IMR-90 (cell line): ENCODE results near the gene KDSR. TPM values are rescaled to one million over a fixed set of nuclear protein-coding genes. Genes with fewer than 3 reads are reported as not detected.

Source experiments
- ATAC-seq: fragments of 200-7000 bp; cut with Tn5 transposase; 2 replicates; pipeline ENCODE4 v1.9.1; 2020; ENCODE audit warnings: low read depth, mild to moderate bottlenecking, moderate library complexity
- BruUV-seq: library from RNA; stranded (reverse); fragments of 400-500 nt; replicated peaks from 2 replicates; lab custom pipeline; 2021; lab: Mats Ljungman, UMichigan
- CTCF ChIA-PET: fragments of 300-600 bp; formaldehyde crosslinking; extraction: SDS; loops from one replicate; lab custom pipeline; 2021; ENCODE audit warnings: antibody characterized with exemption; lab: Yijun Ruan, JAX
- POLR2A ChIA-PET: fragments of 300-600 bp; sonication (Branson Sonifier 250); formaldehyde crosslinking; loops from one replicate; lab custom pipeline; 2022; ENCODE audit warnings: antibody characterized with exemption; ENCODE audit not compliant: unreplicated experiment; lab: Charles Lee
- DNase-seq: peaks from one replicate; pipeline ENCODE4 v3.0.0; 2013
- H2AFZ ChIP-seq: replicated peaks from 2 replicates; pipeline ENCODE3; 2013; ENCODE audit warnings: low read length, mild to moderate bottlenecking; ENCODE audit not compliant: poor library complexity
- H2AK5ac ChIP-seq: 2 replicates; pipeline ENCODE4 v1.6.1; 2013; ENCODE audit warnings: low read depth, low read length, inconsistent platforms
- H2AK9ac ChIP-seq: replicated peaks from 2 replicates; pipeline ENCODE3; 2013; ENCODE audit warnings: mild to moderate bottlenecking, low read depth, low read length, moderate library complexity; ENCODE audit not compliant: poor library complexity
- H2BK120ac ChIP-seq: 2 replicates; pipeline ENCODE4 v1.6.1; 2013; ENCODE audit warnings: low read depth, low read length, inconsistent platforms
- H2BK15ac ChIP-seq: 3 replicates; pipeline ENCODE4 v1.6.1; 2013; ENCODE audit warnings: low read depth, low read length, inconsistent platforms
- H2BK20ac ChIP-seq: 2 replicates; pipeline ENCODE4 v1.6.1; 2013; ENCODE audit warnings: low read depth, mild to moderate bottlenecking, inconsistent platforms, low read length, moderate library complexity
- H2BK5ac ChIP-seq: 2 replicates; pipeline ENCODE4 v1.6.1; 2013; ENCODE audit warnings: mild to moderate bottlenecking, low read depth, low read length, inconsistent platforms; ENCODE audit not compliant: poor library complexity, severe bottlenecking
- H3K14ac ChIP-seq: replicated peaks from 2 replicates; pipeline ENCODE4 v1.6.1; 2013; ENCODE audit warnings: low read depth, low read length, inconsistent platforms
- H3K18ac ChIP-seq: 2 replicates; pipeline ENCODE4 v1.6.1; 2013; ENCODE audit warnings: low read depth, low read length, control low read depth
- H3K23ac ChIP-seq: 2 replicates; pipeline ENCODE4 v1.6.1; 2013; ENCODE audit warnings: low read depth, low read length, inconsistent platforms
- H3K27ac ChIP-seq: 2 replicates; pipeline ENCODE4 v1.5.1; 2013; ENCODE audit warnings: mild to moderate bottlenecking, control low read depth, low read length; ENCODE audit not compliant: insufficient read depth
- H3K27me3 ChIP-seq: 2 replicates; pipeline ENCODE4 v1.6.1; 2013; ENCODE audit warnings: low read length; ENCODE audit not compliant: control insufficient read depth, insufficient read depth
- H3K36me3 ChIP-seq: 2 replicates; pipeline ENCODE4 v1.6.1; 2013; ENCODE audit warnings: low read length, mixed read lengths; ENCODE audit not compliant: control insufficient read depth, insufficient read depth
- H3K4ac ChIP-seq: 2 replicates; pipeline ENCODE4 v1.6.1; 2013; ENCODE audit warnings: low read depth, low read length, inconsistent platforms
- H3K4me1 ChIP-seq: 2 replicates; pipeline ENCODE4 v1.6.1; 2013; ENCODE audit warnings: low read length, mixed read lengths; ENCODE audit not compliant: control insufficient read depth, insufficient read depth
- H3K4me2 ChIP-seq: 2 replicates; pipeline ENCODE4 v1.6.1; 2013; ENCODE audit warnings: low read depth, mild to moderate bottlenecking, control low read depth, low read length, moderate library complexity
- H3K4me3 ChIP-seq: 2 replicates; pipeline ENCODE4 v1.5.1; 2013; ENCODE audit warnings: low read depth, mild to moderate bottlenecking, control low read depth, low read length, moderate library complexity; ENCODE audit not compliant: insufficient read depth
- H3K56ac ChIP-seq: 2 replicates; pipeline ENCODE4 v1.6.1; 2013; ENCODE audit warnings: low read length, inconsistent platforms; ENCODE audit not compliant: insufficient read depth; ENCODE audit errors: extremely low read depth
- H3K79me1 ChIP-seq, 2 experiments: 2 replicates each; pipeline ENCODE4 v1.6.1; 2013; ENCODE audit warnings: low read length in 2 of 2, inconsistent platforms in 1 of 2, low read depth in 1 of 2
- H3K9ac ChIP-seq: 2 replicates; pipeline ENCODE4 v1.6.1; 2013; ENCODE audit warnings: low read depth, low read length, control low read depth
- H3K9me1 ChIP-seq: 2 replicates; pipeline ENCODE4 v1.6.1; 2013; ENCODE audit warnings: low read length, inconsistent platforms; ENCODE audit not compliant: insufficient read depth
- H3K9me3 ChIP-seq: 2 replicates; pipeline ENCODE4 v1.6.1; 2013; ENCODE audit warnings: low read length; ENCODE audit not compliant: control insufficient read depth, insufficient read depth
- H4K20me1 ChIP-seq: 2 replicates; pipeline ENCODE4 v1.6.1; 2013; ENCODE audit warnings: low read length, inconsistent platforms; ENCODE audit not compliant: insufficient read depth
- H4K5ac ChIP-seq: 2 replicates; pipeline ENCODE4 v1.6.1; 2013; ENCODE audit warnings: mild to moderate bottlenecking, low read depth, low read length, control low read depth
- H4K8ac ChIP-seq, 2 experiments: 2 replicates each; pipeline ENCODE4 v1.6.1; 2013; ENCODE audit warnings: low read depth in 2 of 2, low read length in 2 of 2, control low read depth in 1 of 2, inconsistent platforms in 1 of 2
- H4K91ac ChIP-seq: 2 replicates; pipeline ENCODE4 v1.6.1; 2013; ENCODE audit warnings: low read depth, low read length, inconsistent platforms; ENCODE audit not compliant: insufficient read depth
- BHLHE40 ChIP-seq: fragments of 150-350 bp; IDR thresholded peaks from 2 replicates; pipeline ENCODE4 v1.6.1; 2016; ENCODE audit warnings: mild to moderate bottlenecking, low read depth, low read length
- CEBPB ChIP-seq: IDR thresholded peaks from 2 replicates; pipeline ENCODE4 v1.6.1; 2012; ENCODE audit warnings: low read depth, low read length, improper control_type of control experiment
- CHD1 ChIP-seq: IDR thresholded peaks from 2 replicates; pipeline ENCODE4 v1.6.1; 2012; ENCODE audit warnings: low read depth, low read length, improper control_type of control experiment
- FOS ChIP-seq: fragments of 150-350 bp; IDR thresholded peaks from 2 replicates; pipeline ENCODE4 v1.6.1; 2016; ENCODE audit warnings: low read depth, low read length
- MAFK ChIP-seq: IDR thresholded peaks from 2 replicates; pipeline ENCODE4 v1.6.1; 2012; ENCODE audit warnings: low read depth, low read length, improper control_type of control experiment
- MAZ ChIP-seq: IDR thresholded peaks from 2 replicates; pipeline ENCODE4 v1.6.1; 2012; ENCODE audit warnings: low read depth, mild to moderate bottlenecking, low read length, improper control_type of control experiment, moderate library complexity, borderline replicate concordance
- MXI1 ChIP-seq: IDR thresholded peaks from 2 replicates; pipeline ENCODE4 v1.6.1; 2012; ENCODE audit warnings: low read depth, mild to moderate bottlenecking, low read length, moderate library complexity, borderline replicate concordance
- NFE2L2 ChIP-seq: fragments of 150-350 bp; IDR thresholded peaks from 2 replicates; pipeline ENCODE4 v1.6.1; 2016; ENCODE audit warnings: low read depth, mild to moderate bottlenecking, low read length
- POLR2A ChIP-seq: IDR thresholded peaks from 2 replicates; pipeline ENCODE4 v1.6.1; 2012; ENCODE audit warnings: mild to moderate bottlenecking, low read depth, low read length
- RAD21 ChIP-seq: IDR thresholded peaks from 2 replicates; pipeline ENCODE4 v1.6.1; 2012; ENCODE audit warnings: low read length, improper control_type of control experiment
- RCOR1 ChIP-seq: IDR thresholded peaks from 2 replicates; pipeline ENCODE4 v1.6.1; 2012; ENCODE audit warnings: mild to moderate bottlenecking, low read length, improper control_type of control experiment; ENCODE audit not compliant: insufficient replicate concordance
- SMC3 ChIP-seq: fragments of 150-350 bp; IDR thresholded peaks from 2 replicates; pipeline ENCODE4 v1.6.1; 2016; ENCODE audit warnings: low read depth, mild to moderate bottlenecking, antibody characterized with exemption, low read length, moderate library complexity
- WGBS, 2 experiments: methylation state at CpG; one replicate each; pipeline versions ENCODE4 v1.1.5 to v1.1.7; 2013; ENCODE audit warnings: missing lambda C conversion rate in 2 of 2; ENCODE audit not compliant: insufficient read length in 1 of 2; ENCODE audit errors: extremely low coverage in 2 of 2; 5-methylcytosine and 5-hydroxymethylcytosine counted together
- dilution Hi-C: fragments of 300-500 bp; cut with HindIII; formaldehyde crosslinking; loops from one replicate; pipeline ENCODE4 v1.14.3; 2018; ENCODE audit warnings: low sequenced_read_pairs; ENCODE audit not compliant: unreplicated experiment
- in situ Hi-C: fragments of 300-500 bp; cut with MboI; formaldehyde crosslinking; loops from 3 replicates; pipeline ENCODE4 v1.14.3; 2019; ENCODE audit warnings: low sequenced_read_pairs, inconsistent platforms, mixed read lengths
- intact Hi-C: fragments of 100-400 bp; cut with micrococcal nuclease; formaldehyde crosslinking; loops from 2 replicates; pipeline ENCODE4 v1.10.0; 2022
- polyA plus RNA-seq, 3 experiments: library from polyadenylated mRNA; depleted of rRNA; stranded (reverse); fragments of >200 nt; gene quantifications; 2 replicates each; pipeline ENCODE4 v1.2.3, GENCODE V29; 2012; ENCODE audit warnings: low replicate concordance in 1 of 3
- total RNA-seq: library from RNA; depleted of rRNA; stranded (reverse); fragments of >200 nt; gene quantifications from 2 replicates; pipeline ENCODE4 v1.2.3, GENCODE V29; 2012
- TF ChIP-seq, protein P1 (sequence below): fragments of 150-350 bp; IDR thresholded peaks from 2 replicates; pipeline ENCODE4 v1.6.1; 2017; ENCODE audit warnings: mild to moderate bottlenecking, antibody characterized with exemption, low read length, low read depth
- TF ChIP-seq, protein P2 (sequence below): conservative IDR thresholded peaks from 2 replicates; pipeline ENCODE4 v1.5.1; 2012; ENCODE audit warnings: mild to moderate bottlenecking, low read depth, low read length, improper control_type of control experiment

Gene KDSR
- total and polyA plus RNA-seq, 2 of the 4 experiments (the other 2 are of a cell fraction), result 21.5 to 21.9 TPM

DNA sequence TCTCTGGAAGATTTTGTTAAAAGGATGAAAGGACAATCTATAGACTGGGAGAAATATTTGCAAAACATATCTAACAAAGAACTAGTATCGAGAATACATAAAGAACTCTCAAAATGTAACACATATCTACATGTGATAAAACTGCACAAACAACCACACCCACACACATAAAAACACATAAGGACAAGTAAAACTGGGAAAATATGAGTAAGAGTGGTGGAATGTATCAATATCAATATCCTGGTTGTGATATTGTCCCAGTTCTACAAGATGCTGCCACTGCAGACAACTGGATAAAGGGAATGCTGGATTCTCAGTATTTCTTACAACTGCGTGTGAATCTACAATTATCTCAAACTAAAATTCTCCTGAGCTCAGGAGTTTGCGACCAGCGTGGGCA lies 45.9 kb upstream of the KDSR start (continued):
- TF ChIP-seq, protein P1, sequence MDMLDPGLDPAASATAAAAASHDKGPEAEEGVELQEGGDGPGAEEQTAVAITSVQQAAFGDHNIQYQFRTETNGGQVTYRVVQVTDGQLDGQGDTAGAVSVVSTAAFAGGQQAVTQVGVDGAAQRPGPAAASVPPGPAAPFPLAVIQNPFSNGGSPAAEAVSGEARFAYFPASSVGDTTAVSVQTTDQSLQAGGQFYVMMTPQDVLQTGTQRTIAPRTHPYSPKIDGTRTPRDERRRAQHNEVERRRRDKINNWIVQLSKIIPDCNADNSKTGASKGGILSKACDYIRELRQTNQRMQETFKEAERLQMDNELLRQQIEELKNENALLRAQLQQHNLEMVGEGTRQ, result no peak

DNA sequence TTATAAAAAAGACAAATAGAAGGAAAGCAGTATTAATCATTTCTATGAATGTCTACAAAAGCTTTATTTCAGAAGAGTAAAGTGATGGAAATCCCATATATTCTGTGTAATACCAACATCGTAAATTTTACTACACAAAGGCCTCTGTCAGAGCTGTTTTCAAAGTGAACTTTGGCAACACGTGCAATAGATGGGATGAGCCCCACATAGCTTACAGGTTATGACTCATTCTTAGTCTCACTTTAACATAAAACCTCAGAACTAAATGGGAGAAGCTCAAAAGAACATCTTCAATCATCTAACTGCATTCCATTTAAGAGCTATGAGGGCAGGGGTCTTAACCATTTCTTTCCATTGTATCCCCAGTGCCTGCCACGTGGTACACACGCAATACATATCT lies 43.8 kb upstream of the KDSR start:
- TF ChIP-seq BHLHE40, result peak; percentile 94
- no peak for TF ChIP-seq MAZ
- peak; percentile 87; the same call in 1 of the 2 replicates for TF ChIP-seq MXI1
- TF ChIP-seq CEBPB, result peak; percentile 39; the same call in 1 of the 2 replicates
- no peak for TF ChIP-seq NFE2L2
- TF ChIP-seq SMC3, result no peak
- no peak for TF ChIP-seq RCOR1
- TF ChIP-seq POLR2A, result no peak
- TF ChIP-seq, protein P1, result peak; percentile 31
- TF ChIP-seq FOS, result peak; percentile 70
- no peak for TF ChIP-seq MAFK
- TF ChIP-seq RAD21, result no peak
- TF ChIP-seq CHD1, result no peak
- TF ChIP-seq, protein P2, sequence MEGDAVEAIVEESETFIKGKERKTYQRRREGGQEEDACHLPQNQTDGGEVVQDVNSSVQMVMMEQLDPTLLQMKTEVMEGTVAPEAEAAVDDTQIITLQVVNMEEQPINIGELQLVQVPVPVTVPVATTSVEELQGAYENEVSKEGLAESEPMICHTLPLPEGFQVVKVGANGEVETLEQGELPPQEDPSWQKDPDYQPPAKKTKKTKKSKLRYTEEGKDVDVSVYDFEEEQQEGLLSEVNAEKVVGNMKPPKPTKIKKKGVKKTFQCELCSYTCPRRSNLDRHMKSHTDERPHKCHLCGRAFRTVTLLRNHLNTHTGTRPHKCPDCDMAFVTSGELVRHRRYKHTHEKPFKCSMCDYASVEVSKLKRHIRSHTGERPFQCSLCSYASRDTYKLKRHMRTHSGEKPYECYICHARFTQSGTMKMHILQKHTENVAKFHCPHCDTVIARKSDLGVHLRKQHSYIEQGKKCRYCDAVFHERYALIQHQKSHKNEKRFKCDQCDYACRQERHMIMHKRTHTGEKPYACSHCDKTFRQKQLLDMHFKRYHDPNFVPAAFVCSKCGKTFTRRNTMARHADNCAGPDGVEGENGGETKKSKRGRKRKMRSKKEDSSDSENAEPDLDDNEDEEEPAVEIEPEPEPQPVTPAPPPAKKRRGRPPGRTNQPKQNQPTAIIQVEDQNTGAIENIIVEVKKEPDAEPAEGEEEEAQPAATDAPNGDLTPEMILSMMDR, result no peak
- Histone ChIP-seq H2BK15ac (no peak overlapping the region), H3K79me1 (peaks cover 45 to 70% of the 10 kb centered on the region in 2 experiments), H3K27ac (no peak overlapping the region), H3K4me3 (no peak overlapping the region), H2BK5ac (no peak overlapping the region), H4K20me1 (peaks cover 19% of the 10 kb centered on the region), H2BK120ac (no peak overlapping the region), H3K4ac (no peak overlapping the region), H3K23ac (no peak overlapping the region), H3K56ac (no peak overlapping the region), H3K9me1 (peaks cover 19% of the 10 kb centered on the region), H3K36me3 (peaks cover 26% of the 10 kb centered on the region), H4K91ac (no peak overlapping the region), H4K5ac (no peak overlapping the region), H3K18ac (no peak overlapping the region), H2BK20ac (0 out of 2 replicates have a peak overlapping the region, but pooled peaks have one; percentile 21), H4K8ac (no peak overlapping the region), H3K4me1 (peaks cover 10% of the 10 kb centered on the region), H2AFZ (no peak overlapping the region), H3K14ac (no peak overlapping the region), H2AK9ac (no peak overlapping the region), H2AK5ac (no peak overlapping the region), H3K27me3 (no peaks in the 10 kb centered on the region), H3K9ac (no peak overlapping the region), H3K4me2 (peak overlapping the region; percentile 90; the same call in 1 of the 2 replicates), H3K9me3 (no peaks in the 10 kb centered on the region)
- ATAC-seq, result peak; percentile 78
- DNase-seq, result peak; percentile 78
- no CpG with 5 or more reads among the region's 4 CpGs for WGBS, 2 experiments
- POLR2A ChIA-PET, result interaction anchor here (0.6 kb wide), 2 partner anchors 446 to 534 kb away, joined by 4 to 5 read pairs; no protein-coding TSS in a partner anchor
- no TSS peak for BruUV-seq
- dilution Hi-C loops, result no loop called here
- in situ Hi-C loops, result no loop called here
- CTCF ChIA-PET, result no interaction called here
- intact Hi-C loops, result no loop called here
